BE2C (cell line): ENCODE data around the gene C14orf93.

Source experiments
- DNase-seq: peaks from one replicate; pipeline ENCODE4 v3.0.0-alpha.2; 2020
- H3K27me3 ChIP-seq: fragments of 250-450 bp; sonication (Bioruptor Pico); 2 replicates; pipeline ENCODE4 v1.5.1; 2020; ENCODE audit warnings: mild to moderate bottlenecking
- H3K36me3 ChIP-seq: fragments of 250-450 bp; sonication (Bioruptor Pico); 2 replicates; pipeline ENCODE4 v1.5.1; 2020; ENCODE audit warnings: mild to moderate bottlenecking
- H3K4me1 ChIP-seq: fragments of 250-450 bp; sonication (Bioruptor Pico); 2 replicates; pipeline ENCODE4 v1.5.1; 2020
- H3K4me3 ChIP-seq: 2 replicates; pipeline ENCODE4 v1.5.1; 2011; ENCODE audit warnings: low read depth, low read length
- H3K9me3 ChIP-seq: fragments of 250-450 bp; sonication (Bioruptor Pico); 2 replicates; pipeline ENCODE4 v1.5.1; 2020
- TF ChIP-seq, protein P1 (sequence below): IDR thresholded peaks from 2 replicates; pipeline ENCODE4 v1.5.1; 2012; ENCODE audit warnings: mild to moderate bottlenecking, low read depth, low read length

Gene C14orf93

DNA sequence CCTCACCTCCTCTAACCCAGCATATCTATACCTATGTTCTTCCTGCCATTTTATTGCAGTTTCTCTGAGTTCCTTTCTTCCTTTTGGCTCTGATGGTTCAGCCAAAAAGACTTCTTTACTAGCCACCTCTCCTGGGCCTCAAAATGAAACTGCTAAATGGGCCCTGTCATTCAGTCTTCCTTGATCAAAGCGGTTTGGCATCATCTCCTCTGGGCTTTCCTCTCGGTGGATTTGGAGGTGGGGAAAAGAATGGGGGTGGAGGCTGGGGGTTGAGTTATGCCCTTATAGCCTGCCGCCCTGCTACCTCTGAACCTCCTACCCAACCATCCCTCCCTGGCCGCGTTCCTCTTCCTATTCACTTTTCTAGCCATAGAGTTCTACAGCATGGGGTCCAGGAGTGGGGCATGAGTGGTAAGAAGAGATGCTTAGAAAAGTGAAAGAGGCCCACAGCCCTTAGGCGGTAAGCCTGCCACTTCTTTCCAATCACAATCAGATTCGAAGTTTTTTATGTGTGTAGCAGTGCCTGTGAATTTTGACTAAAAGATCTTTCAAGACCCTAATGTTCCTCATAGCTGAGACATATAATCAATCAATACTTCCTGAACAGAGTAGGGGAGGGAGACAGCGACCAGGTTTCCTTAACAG, 30.1 kb downstream of the C14orf93 start:
- Histone ChIP-seq H3K36me3 (no peaks in the 10 kb centered on the region), H3K4me1 (peaks cover 19% of the 10 kb centered on the region), H3K27me3 (peaks cover 16% of the 10 kb centered on the region), H3K4me3 (no peak overlapping the region), H3K9me3 (no peaks in the 10 kb centered on the region)
- no peak for DNase-seq
- TF ChIP-seq, protein P1, sequence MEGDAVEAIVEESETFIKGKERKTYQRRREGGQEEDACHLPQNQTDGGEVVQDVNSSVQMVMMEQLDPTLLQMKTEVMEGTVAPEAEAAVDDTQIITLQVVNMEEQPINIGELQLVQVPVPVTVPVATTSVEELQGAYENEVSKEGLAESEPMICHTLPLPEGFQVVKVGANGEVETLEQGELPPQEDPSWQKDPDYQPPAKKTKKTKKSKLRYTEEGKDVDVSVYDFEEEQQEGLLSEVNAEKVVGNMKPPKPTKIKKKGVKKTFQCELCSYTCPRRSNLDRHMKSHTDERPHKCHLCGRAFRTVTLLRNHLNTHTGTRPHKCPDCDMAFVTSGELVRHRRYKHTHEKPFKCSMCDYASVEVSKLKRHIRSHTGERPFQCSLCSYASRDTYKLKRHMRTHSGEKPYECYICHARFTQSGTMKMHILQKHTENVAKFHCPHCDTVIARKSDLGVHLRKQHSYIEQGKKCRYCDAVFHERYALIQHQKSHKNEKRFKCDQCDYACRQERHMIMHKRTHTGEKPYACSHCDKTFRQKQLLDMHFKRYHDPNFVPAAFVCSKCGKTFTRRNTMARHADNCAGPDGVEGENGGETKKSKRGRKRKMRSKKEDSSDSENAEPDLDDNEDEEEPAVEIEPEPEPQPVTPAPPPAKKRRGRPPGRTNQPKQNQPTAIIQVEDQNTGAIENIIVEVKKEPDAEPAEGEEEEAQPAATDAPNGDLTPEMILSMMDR = no peak

DNA sequence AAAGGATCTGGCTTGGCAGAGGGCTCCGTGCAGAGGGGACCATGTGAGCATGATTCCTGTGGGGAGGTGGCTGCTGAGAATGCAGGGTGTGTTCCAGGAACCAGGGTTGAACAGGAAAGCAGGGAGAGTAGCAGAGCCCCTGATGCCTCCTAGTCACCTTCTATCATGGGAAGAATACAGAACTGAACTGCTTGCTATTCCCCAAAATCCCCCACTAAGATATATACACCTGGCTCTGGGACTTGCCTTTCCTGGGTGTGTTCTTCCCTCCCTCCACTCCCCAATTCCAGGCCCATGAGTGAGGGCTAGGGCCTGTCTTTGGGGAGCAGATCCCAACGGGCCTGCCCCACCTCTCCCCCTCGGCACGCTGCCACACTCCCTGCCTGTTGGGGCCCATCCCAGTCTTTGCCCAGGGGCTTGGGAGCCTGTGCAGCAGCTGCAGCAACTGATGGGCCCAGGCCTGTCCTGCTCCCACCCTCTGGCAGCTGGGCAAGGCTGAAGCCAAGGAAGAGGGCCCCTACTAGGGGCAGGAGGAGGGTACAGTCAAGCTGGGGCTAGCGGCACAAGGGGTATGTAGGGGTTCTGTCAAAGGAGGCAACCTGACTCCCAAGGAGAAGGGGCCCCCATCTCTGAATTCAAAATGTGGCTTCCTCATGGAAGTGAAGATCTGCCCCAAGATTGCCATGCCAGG, 30.8 kb downstream of the C14orf93 start:
- DNase-seq = no peak
- peaks cover 16% of the 10 kb centered on the region for H3K27me3 ChIP-seq
- no peaks in the 10 kb centered on the region for H3K36me3 ChIP-seq
- TF ChIP-seq, protein P1 = no peak
- H3K4me3 ChIP-seq = no peak overlapping the region
- H3K9me3 ChIP-seq = no peaks in the 10 kb centered on the region
- peaks cover 19% of the 10 kb centered on the region for H3K4me1 ChIP-seq

DNA sequence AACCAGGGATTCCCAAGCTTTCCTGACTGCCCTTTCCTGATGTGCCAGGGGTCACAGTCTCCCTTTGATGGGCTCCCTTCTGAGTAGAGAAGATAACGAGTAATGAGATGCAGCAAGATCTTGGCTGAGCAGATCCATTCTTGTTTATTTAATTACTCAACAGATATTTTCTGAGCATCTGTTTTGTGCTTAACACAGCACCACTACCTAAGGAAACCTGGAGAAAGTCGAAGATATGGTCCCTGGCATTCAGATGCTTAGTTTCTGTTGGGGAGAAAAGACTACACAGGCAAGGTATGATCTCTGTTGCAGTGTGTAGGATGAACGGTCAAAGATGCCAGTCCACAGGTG, 31.5 kb downstream of the C14orf93 start:
- Histone ChIP-seq H3K27me3 (peaks cover 16% of the 10 kb centered on the region), H3K9me3 (no peaks in the 10 kb centered on the region), H3K4me3 (no peak overlapping the region), H3K36me3 (no peaks in the 10 kb centered on the region), H3K4me1 (peaks cover 19% of the 10 kb centered on the region)
- DNase-seq = no peak
- TF ChIP-seq, protein P1 = no peak

DNA sequence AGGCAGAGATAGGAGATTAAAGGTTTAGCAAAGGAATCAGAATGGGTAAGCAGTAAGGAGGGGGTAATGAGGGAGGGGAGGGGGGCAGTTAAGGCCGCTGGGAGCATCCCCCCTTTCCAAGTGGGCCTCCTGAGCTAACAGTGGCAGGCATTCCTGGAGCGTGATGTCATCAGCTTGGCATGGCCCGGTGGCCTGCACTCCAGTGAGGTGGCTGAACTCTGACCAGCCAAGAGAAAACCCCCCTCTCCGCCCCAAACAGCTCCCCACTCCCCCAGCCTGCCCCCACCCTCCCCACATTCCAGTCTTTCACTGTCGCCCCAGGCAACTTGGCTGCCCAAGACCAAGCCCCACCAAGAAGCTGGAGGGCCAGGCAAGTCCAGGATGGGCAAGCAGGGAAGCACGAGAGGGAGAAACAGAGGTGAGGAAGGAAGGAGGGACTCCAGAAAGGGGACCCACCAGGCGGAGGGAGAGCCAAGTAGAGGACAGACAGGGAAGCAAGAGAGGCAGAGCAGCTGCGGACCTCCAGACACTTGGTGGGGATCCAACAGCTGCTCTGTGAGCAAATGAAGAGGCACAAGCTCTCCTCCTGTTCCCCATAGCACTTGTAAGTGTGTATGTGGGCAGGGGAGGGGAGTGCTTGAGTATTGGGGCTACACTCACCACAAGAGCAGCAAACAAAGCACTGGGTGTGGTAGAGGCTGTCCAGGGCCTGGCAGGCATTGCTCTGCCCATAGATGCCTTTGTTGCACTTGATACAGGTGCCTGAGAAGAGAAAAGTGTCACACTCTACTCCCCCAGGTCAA, 32.1 kb downstream of the C14orf93 start:
- H3K36me3 ChIP-seq = no peaks in the 10 kb centered on the region
- TF ChIP-seq, protein P1 = no peak
- H3K4me1 ChIP-seq = peaks cover 16% of the 10 kb centered on the region
- no peaks in the 10 kb centered on the region for H3K9me3 ChIP-seq
- H3K27me3 ChIP-seq = peaks cover 16% of the 10 kb centered on the region
- no peak overlapping the region for H3K4me3 ChIP-seq
- DNase-seq = no peak

DNA sequence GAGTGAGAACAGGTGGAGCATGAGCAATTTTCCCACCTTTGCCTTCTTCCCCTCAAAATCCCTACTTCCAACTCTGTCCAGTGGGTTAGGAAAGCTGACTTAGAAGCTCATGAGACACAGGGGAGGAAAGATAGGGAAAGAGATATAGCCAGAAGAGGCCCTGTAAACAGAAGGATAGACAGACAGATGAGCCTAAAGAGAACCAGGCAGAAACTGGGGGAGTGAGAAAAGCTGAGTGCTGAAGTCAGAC, 32.6 kb downstream of the C14orf93 start:
- H3K4me3 ChIP-seq = no peak overlapping the region
- TF ChIP-seq, protein P1 = no peak
- peaks cover 16% of the 10 kb centered on the region for H3K4me1 ChIP-seq
- no peaks in the 10 kb centered on the region for H3K9me3 ChIP-seq
- H3K27me3 ChIP-seq = peaks cover 16% of the 10 kb centered on the region
- no peak for DNase-seq
- H3K36me3 ChIP-seq = no peaks in the 10 kb centered on the region
